Keratinocyte (primary cell): ENCODE measurements around the gene NCBP3. TPM values are rescaled to one million over a fixed set of nuclear protein-coding genes. Genes with fewer than 3 reads are reported as not detected.
A peak's percentile ranks its signal among the peaks of the same experiment; 100 is the strongest.

ENCODE experiments used
- DNase-seq: peaks from one replicate; pipeline ENCODE4 v3.0.0-alpha.2; 2011; ENCODE audit warnings: low read depth, missing footprints, low spot score
- FAIRE-seq: peaks from 2 replicates; lab custom pipeline; 2011; peaks lifted over from hg19 to GRCh38; lab: Jason Lieb, UNC
- H2AFZ ChIP-seq: 2 replicates; pipeline ENCODE4 v1.6.0; 2012; ENCODE audit warnings: low read length, control low read depth, inconsistent platforms; ENCODE audit not compliant: control insufficient read depth
- H3K27ac ChIP-seq: 2 replicates; pipeline ENCODE4 v1.5.1; 2011; ENCODE audit warnings: low read length; ENCODE audit not compliant: control insufficient read depth, insufficient read depth
- H3K27me3 ChIP-seq: 3 replicates; pipeline ENCODE4 v1.6.0; 2011; ENCODE audit warnings: low read length; ENCODE audit not compliant: control insufficient read depth, insufficient read depth; ENCODE audit errors: extremely low read depth
- H3K36me3 ChIP-seq, 2 experiments: 2 replicates in 1 of 2; 3 replicates in 1 of 2; pipeline ENCODE4 v1.5.1; 2011; ENCODE audit warnings: low read length in 2 of 2, mild to moderate bottlenecking in 1 of 2; ENCODE audit not compliant: control insufficient read depth in 2 of 2, insufficient read depth in 2 of 2; ENCODE audit errors: extremely low read depth in 1 of 2
- H3K4me1 ChIP-seq: 3 replicates; pipeline ENCODE4 v1.5.1; 2011; ENCODE audit warnings: low read length; ENCODE audit not compliant: control insufficient read depth, insufficient read depth; ENCODE audit errors: extremely low read depth
- H3K4me2 ChIP-seq: 3 replicates; pipeline ENCODE4 v1.6.0; 2011; ENCODE audit warnings: low read depth, low read length; ENCODE audit not compliant: control insufficient read depth, insufficient read depth; ENCODE audit errors: extremely low read depth
- H3K4me3 ChIP-seq, 3 experiments: fragments of 200-600 bp in 1 of 3; sonication (generic) in 1 of 3; 2 replicates in 2 of 3; 3 replicates in 1 of 3; pipeline ENCODE4 v1.5.1; 2011 to 2016; ENCODE audit warnings: low read length in 3 of 3, mild to moderate bottlenecking in 3 of 3, control low read depth in 2 of 3, inconsistent platforms in 1 of 3, low read depth in 1 of 3, mixed read lengths in 1 of 3, mixed run types in 1 of 3, moderate library complexity in 1 of 3; ENCODE audit not compliant: control insufficient read depth in 2 of 3, insufficient read depth in 2 of 3; ENCODE audit errors: extremely low read depth in 1 of 3
- H3K79me2 ChIP-seq: 2 replicates; pipeline ENCODE4 v1.6.0; 2012; ENCODE audit warnings: low read length; ENCODE audit not compliant: control insufficient read depth, insufficient read depth
- H3K9ac ChIP-seq: 3 replicates; pipeline ENCODE4 v1.6.0; 2011; ENCODE audit warnings: low read length; ENCODE audit not compliant: control insufficient read depth, insufficient read depth; ENCODE audit errors: extremely low read depth
- H3K9me1 ChIP-seq: 3 replicates; pipeline ENCODE4 v1.6.0; 2011; ENCODE audit warnings: low read length; ENCODE audit not compliant: control insufficient read depth, insufficient read depth; ENCODE audit errors: extremely low read depth
- H3K9me3 ChIP-seq: 2 replicates; pipeline ENCODE4 v1.5.1; 2012; ENCODE audit warnings: low read depth, low read length; ENCODE audit not compliant: control insufficient read depth
- H4K20me1 ChIP-seq: 3 replicates; pipeline ENCODE4 v1.6.0; 2011; ENCODE audit warnings: low read length; ENCODE audit not compliant: control insufficient read depth, insufficient read depth; ENCODE audit errors: extremely low read depth
- CTCF ChIP-seq, 3 experiments: IDR thresholded peaks in 1 of 3; conservative IDR thresholded peaks in 1 of 3; optimal IDR thresholded peaks in 1 of 3; 2 replicates in 2 of 3; 3 replicates in 1 of 3; pipeline versions ENCODE3 to v1.5.1; 2011; ENCODE audit warnings: low read length in 3 of 3, mild to moderate bottlenecking in 3 of 3, moderate library complexity in 2 of 3, control low read depth in 1 of 3, inconsistent platforms in 1 of 3; ENCODE audit not compliant: insufficient read depth in 2 of 3; ENCODE audit errors: extremely low read depth in 1 of 3
- EZH2 ChIP-seq: IDR thresholded peaks from one replicate; pipeline ENCODE4 v1.6.1; 2012; ENCODE audit warnings: inconsistent platforms, mild to moderate bottlenecking, low read length, moderate library complexity
- dilution Hi-C: fragments of 300-500 bp; cut with MboI; formaldehyde crosslinking; loops from one replicate; pipeline ENCODE4 v1.7.0; 2020; ENCODE audit warnings: low sequenced_read_pairs; ENCODE audit not compliant: extremely low pct_ligation_motif_present
- polyA plus RNA-seq, 5 experiments: library from polyadenylated mRNA; depleted of rRNA in 3 of 5; stranded (reverse) in 3 of 5; stranded (forward) in 1 of 5; unstranded in 1 of 5; fragments of >200 nt; gene quantifications; 1 replicate in 1 of 5; 2 replicates in 3 of 5; 3 replicates in 1 of 5; pipeline versions ENCODE4 v1.2.1 to v1.2.3, GENCODE V29; 2011 to 2012; ENCODE audit warnings: missing spikeins in 2 of 5, low read depth in 1 of 5, low replicate concordance in 1 of 5

The NCBP3 gene
- polyA plus RNA-seq, 1 donor (not counting 4 experiments of a cell fraction or from before 2014, with no cell fraction given) = 22.1 TPM

GRCh38 chr17:3892095-3892998 is 46.3 kb upstream of the NCBP3 start:
- Histone ChIP-seq H4K20me1 (no peaks in the 10 kb centered on the region), H3K4me1 (peaks cover 53% of the 10 kb centered on the region), H3K79me2 (no peaks in the 10 kb centered on the region), H3K36me3 (no peaks in the 10 kb centered on the region), H3K4me3 (peak overlapping the region; percentile 40 to 61 (median 48)), H3K27ac (no peak overlapping the region), H2AFZ (peak overlapping the region; percentile 43), H3K9me1 (no peaks in the 10 kb centered on the region), H3K4me2 (peak overlapping the region; percentile 70), H3K9ac (peak overlapping the region; percentile 48), H3K9me3 (no peaks in the 10 kb centered on the region), H3K27me3 (no peaks in the 10 kb centered on the region)
- TF ChIP-seq CTCF (optimal IDR thresholded peaks at IDR 0.05 in 1 of 3, IDR thresholded peaks at IDR 0.05 in 1 of 3, conservative IDR thresholded peaks at IDR 0.05 in 1 of 3; ENCODE audit: extremely low read depth in 1 of 3, insufficient read depth in 2 of 3, low read length in 3 of 3) = no peak
- no peak for TF ChIP-seq EZH2
- DNase-seq (no peak), FAIRE-seq (no peak)
- dilution Hi-C loops = no loop called here

- FAIRE-seq (no peak), DNase-seq (no peak)
- peaks cover 53% of the 10 kb centered on the region for H3K4me1 ChIP-seq
- H3K4me2 ChIP-seq = peak overlapping the region; percentile 70
- no peaks in the 10 kb centered on the region for H3K9me3 ChIP-seq
- peak overlapping the region; percentile 48 for H3K9ac ChIP-seq
- peak overlapping the region in 1 of 3 experiments; percentile 48 for H3K4me3 ChIP-seq
- dilution Hi-C loops = no loop called here
- no peak overlapping the region for H3K27ac ChIP-seq
- no peaks in the 10 kb centered on the region for H3K79me2 ChIP-seq
- no peak for TF ChIP-seq CTCF (optimal IDR thresholded peaks at IDR 0.05 in 1 of 3, IDR thresholded peaks at IDR 0.05 in 1 of 3, conservative IDR thresholded peaks at IDR 0.05 in 1 of 3; ENCODE audit: extremely low read depth in 1 of 3, insufficient read depth in 2 of 3, low read length in 3 of 3)
- TF ChIP-seq EZH2 = no peak
- no peaks in the 10 kb centered on the region for H3K27me3 ChIP-seq
- H2AFZ ChIP-seq = no peak overlapping the region
- H4K20me1 ChIP-seq = no peaks in the 10 kb centered on the region
- no peaks in the 10 kb centered on the region for H3K9me1 ChIP-seq
- H3K36me3 ChIP-seq = no peaks in the 10 kb centered on the region
Measured at GRCh38 chr17:3891626-3892094, 45.6 kb upstream of the NCBP3 start.
